Fibroblast of the conjunctiva (primary cell): ENCODE results near the gene FOXP1.

Source experiments
- DNase-seq: peaks from one replicate; pipeline ENCODE4 v3.0.0-alpha.2; 2010; ENCODE audit warnings: low read depth

The FOXP1 gene

GRCh38 chr3:71005702-71006321 lies 577.7 kb downstream of the FOXP1 start:
- no peak for DNase-seq

GRCh38 chr3:71003511-71003910 lies 580.0 kb downstream of the FOXP1 start:
- DNase-seq, result no peak

GRCh38 chr3:71002298-71002697 lies 581.2 kb downstream of the FOXP1 start:
- DNase-seq, result no peak

GRCh38 chr3:71001303-71001830 lies 582.2 kb downstream of the FOXP1 start:
- no peak for DNase-seq

- no peak for DNase-seq
Measured at GRCh38 chr3:71000483-71000882, 583.0 kb downstream of the FOXP1 start.

- peak; percentile 77 for DNase-seq
Measured at GRCh38 chr3:70999730-71000129, 583.8 kb downstream of the FOXP1 start.

GRCh38 chr3:70996082-70996481 lies 587.4 kb downstream of the FOXP1 start:
- no peak for DNase-seq

GRCh38 chr3:70994644-70995043 lies 588.9 kb downstream of the FOXP1 start:
- no peak for DNase-seq

GRCh38 chr3:70992562-70993204 lies 590.8 kb downstream of the FOXP1 start:
- DNase-seq, result no peak

- no peak for DNase-seq
Measured at GRCh38 chr3:70992131-70992530, 591.4 kb downstream of the FOXP1 start.

GRCh38 chr3:70990723-70991122 lies 592.8 kb downstream of the FOXP1 start:
- DNase-seq, result no peak

GRCh38 chr3:70990185-70990584 lies 593.3 kb downstream of the FOXP1 start:
- DNase-seq, result no peak

- peak; percentile 44 for DNase-seq
Measured at GRCh38 chr3:70989174-70989573, 594.4 kb downstream of the FOXP1 start.

GRCh38 chr3:70988111-70988510 lies 595.4 kb downstream of the FOXP1 start:
- DNase-seq, result no peak

- DNase-seq, result no peak
Measured at GRCh38 chr3:70985572-70985971, 598.0 kb downstream of the FOXP1 start.

- no peak for DNase-seq
Measured at GRCh38 chr3:70984776-70985482, 598.6 kb downstream of the FOXP1 start.

- DNase-seq, result peak; percentile 83
Measured at GRCh38 chr3:70982700-70983140, 600.8 kb downstream of the FOXP1 start.

- peak; percentile 67 for DNase-seq
Measured at GRCh38 chr3:70982284-70982683, 601.2 kb downstream of the FOXP1 start.

GRCh38 chr3:70981231-70981880 lies 602.2 kb downstream of the FOXP1 start:
- DNase-seq, result no peak

- no peak for DNase-seq
Measured at GRCh38 chr3:70980646-70981170, 602.8 kb downstream of the FOXP1 start.

- DNase-seq, result no peak
Measured at GRCh38 chr3:70979983-70980645, 603.4 kb downstream of the FOXP1 start.

- DNase-seq, result no peak
Measured at GRCh38 chr3:70977712-70978111, 605.8 kb downstream of the FOXP1 start.
